Vagina (tissue), 2 donors: Measurements from ENCODE around the gene HOXA5.

ENCODE experiments used
- CTCF ChIP-seq, 3 experiments: fragments of 450-650 bp in 2 of 3; fragments of 200-600 bp in 1 of 3; sonication (generic) in 1 of 3; IDR thresholded peaks; one replicate each; pipeline ENCODE4 v1.5.1; 2017 to 2019; ENCODE audit warnings: antibody characterized with exemption in 3 of 3, mild to moderate bottlenecking in 2 of 3, moderate library complexity in 2 of 3
- POLR2AphosphoS5 ChIP-seq, 2 donors: sonication (generic); formaldehyde crosslinking; IDR thresholded peaks; one replicate each; pipeline ENCODE4 v1.9.0; 2017; ENCODE audit warnings: antibody characterized with exemption in 2 of 2, mild to moderate bottlenecking in 2 of 2, low read depth in 1 of 2; ENCODE audit not compliant: insufficient read depth in 1 of 2

- TF ChIP-seq CTCF (IDR thresholded peaks at IDR 0.05) (no peak), POLR2AphosphoS5 (IDR thresholded peaks at IDR 0.05; ENCODE audit: insufficient read depth in 1 of 2, low read depth in 1 of 2) (no peak)
Observed at GRCh38 chr7:27189997-27190748, 46.7 kb upstream of the HOXA5 start.
